NCI-H2107 treated with DMSO at 0.1 percent for 48 hours (cell line): ENCODE measurements around the gene DOCK7.
"Not testable (repeated sequence)": the region's sequence is repeated elsewhere in the genome, so short reads cannot be mapped to it uniquely, and the experiment has no call there.

Source experiments
- DNase-seq: peaks from one replicate; lab custom pipeline; 2025; ENCODE audit not compliant: unreplicated experiment; lab: John Stamatoyannopoulos, UW

Gene DOCK7

GRCh38 chr1:62687903-62688686 lies at the start of gene DOCK7:
Gene DOCK7 (minus strand): TSS chr1:62688386. CDS start chr1:62688264, 122 bp downstream.
- peak; percentile 37 for DNase-seq

GRCh38 chr1:62735491-62736171 lies 47.4 kb upstream of the DOCK7 start:
- DNase-seq = no peak

GRCh38 chr1:62732331-62732730 lies 44.1 kb upstream of the DOCK7 start:
- no peak for DNase-seq

GRCh38 chr1:62728963-62729362 lies 40.8 kb upstream of the DOCK7 start:
- DNase-seq = no peak

- DNase-seq = no peak
Observed at GRCh38 chr1:62727656-62728407, 39.6 kb upstream of the DOCK7 start.

- no peak for DNase-seq
Observed at GRCh38 chr1:62726011-62726442, 37.8 kb upstream of the DOCK7 start.

GRCh38 chr1:62725255-62725654 lies 37.1 kb upstream of the DOCK7 start:
- DNase-seq = no peak

- no peak for DNase-seq
Observed at GRCh38 chr1:62724430-62724829, 36.2 kb upstream of the DOCK7 start.

- DNase-seq = no peak
Observed at GRCh38 chr1:62723883-62724282, 35.7 kb upstream of the DOCK7 start.

GRCh38 chr1:62722796-62723195 lies 34.6 kb upstream of the DOCK7 start:
- DNase-seq = no peak

GRCh38 chr1:62720946-62721554 lies 32.9 kb upstream of the DOCK7 start:
- DNase-seq = no peak

GRCh38 chr1:62718400-62718799 lies 30.2 kb upstream of the DOCK7 start:
- not testable (repeated sequence) for DNase-seq

- no peak for DNase-seq
Observed at GRCh38 chr1:62717483-62717882, 29.3 kb upstream of the DOCK7 start.

- DNase-seq = no peak
Observed at GRCh38 chr1:62716397-62716796, 28.2 kb upstream of the DOCK7 start.

- peak; percentile 50 for DNase-seq
Observed at GRCh38 chr1:62712336-62713243, 24.4 kb upstream of the DOCK7 start.

GRCh38 chr1:62707744-62708120 lies 19.5 kb upstream of the DOCK7 start:
- DNase-seq = no peak

GRCh38 chr1:62706985-62707743 lies 19.0 kb upstream of the DOCK7 start:
- DNase-seq = no peak

- DNase-seq = not testable (repeated sequence)
Observed at GRCh38 chr1:62698161-62698560, 10.0 kb upstream of the DOCK7 start.

- not testable (repeated sequence) for DNase-seq
Observed at GRCh38 chr1:62694479-62694878, 6.3 kb upstream of the DOCK7 start.

GRCh38 chr1:62693123-62693522 lies 4.9 kb upstream of the DOCK7 start:
- DNase-seq = no peak
